A549 (cell line): ENCODE results near the gene RNU1-4.
"Not testable (repeated sequence)": the region's sequence is repeated elsewhere in the genome, so short reads cannot be mapped to it uniquely, and the experiment has no call there.

Experiments
- CEBPB ChIP-seq, 2 experiments: fragments of >200 bp in 1 of 2; sonication (Bioruptor Twin) in 1 of 2; formaldehyde crosslinking in 1 of 2; IDR thresholded peaks; 2 replicates each; pipeline ENCODE4 v1.6.1; 2012 to 2016
- CHD2 ChIP-seq: fragments of 150-350 bp; IDR thresholded peaks from 2 replicates; pipeline ENCODE4 v1.6.1; 2014; ENCODE audit warnings: low read length; ENCODE audit not compliant: partially characterized antibody
- CHD4 ChIP-seq: fragments of 200-600 bp; sonication (generic); IDR thresholded peaks from 2 replicates; pipeline ENCODE4 v1.6.1; 2016; ENCODE audit warnings: antibody characterized with exemption, mild to moderate bottlenecking, borderline replicate concordance
- CTCF ChIP-seq: fragments of >200 bp; sonication (Bioruptor Twin); formaldehyde crosslinking; IDR thresholded peaks from 3 replicates; pipeline ENCODE4 v1.5.1; 2016
- EHMT2 ChIP-seq: fragments of 200-600 bp; sonication (generic); IDR thresholded peaks from 2 replicates; pipeline ENCODE4 v1.6.1; 2016; ENCODE audit warnings: antibody characterized with exemption, low read depth, mild to moderate bottlenecking, moderate library complexity
- HDAC2 ChIP-seq: fragments of 200-600 bp; sonication (generic); IDR thresholded peaks from 2 replicates; pipeline ENCODE4 v1.6.1; 2016
- HOXB13 ChIP-seq: fragments of 250-450 bp; sonication (Bioruptor Pico); IDR thresholded peaks from 2 replicates; pipeline ENCODE4 v1.5.0; 2020; ENCODE audit warnings: low read depth, mild to moderate bottlenecking, moderate library complexity
- MAFK ChIP-seq: fragments of 450-650 bp; IDR thresholded peaks from 2 replicates; pipeline ENCODE4 v1.6.1; 2014; ENCODE audit not compliant: partially characterized antibody
- RCOR1 ChIP-seq: fragments of 150-350 bp; IDR thresholded peaks from 2 replicates; pipeline ENCODE4 v1.6.1; 2014; ENCODE audit warnings: antibody characterized with exemption, low read length, low read depth

DNA sequence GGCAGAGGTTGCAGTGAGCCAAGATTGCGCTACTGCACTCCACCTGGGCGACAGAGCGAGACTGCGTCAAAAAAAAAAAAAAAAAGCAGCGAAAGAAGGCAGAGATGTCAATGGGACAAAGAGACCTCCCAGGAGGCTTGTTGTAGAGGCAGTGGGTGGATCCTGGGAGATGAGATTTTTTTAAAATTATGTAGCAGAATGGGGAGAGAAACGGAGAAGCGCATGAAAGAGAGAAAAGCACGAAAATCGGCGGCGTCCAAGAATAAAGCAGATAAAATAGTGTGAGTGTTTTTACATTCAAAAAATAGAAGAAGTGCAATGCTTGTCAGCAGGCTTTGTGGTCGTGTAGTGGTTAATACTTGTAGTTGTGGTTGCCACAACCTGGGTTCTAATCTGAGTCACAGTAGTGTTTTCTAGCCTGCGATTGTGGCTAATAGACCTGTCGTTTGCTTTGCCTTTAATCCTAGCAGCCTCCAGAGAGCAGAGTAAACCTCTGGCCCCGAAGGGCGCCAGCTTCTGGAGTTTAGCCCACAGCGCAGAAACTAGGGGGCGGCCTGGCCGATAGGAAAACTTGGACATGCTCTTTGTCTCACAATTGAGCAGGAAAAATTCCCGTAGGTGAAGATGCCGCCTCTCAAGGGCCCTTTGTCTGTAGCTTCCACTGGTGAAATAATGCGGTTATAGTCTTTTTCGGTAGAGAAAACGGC, 11.9 kb upstream of the RNU1-4 start:
- not testable (repeated sequence) for TF ChIP-seq HOXB13 (CRISPR knock-in tag); RCOR1; CTCF; CEBPB (IDR thresholded peaks at IDR 0.05); CHD2; EHMT2; MAFK; HDAC2; CHD4
